Breast epithelium (tissue), 3 donors: ENCODE data around the gene NOSIP.

Source experiments
- CTCF ChIP-seq, 3 donors: fragments of 450-650 bp; IDR thresholded peaks; one replicate each; pipeline ENCODE4 v1.5.1; 2016 to 2017; ENCODE audit warnings: antibody characterized with exemption in 3 of 3, mild to moderate bottlenecking in 3 of 3, moderate library complexity in 3 of 3
- POLR2A ChIP-seq: fragments of 450-650 bp; IDR thresholded peaks from one replicate; pipeline ENCODE4 v1.6.1; 2016; ENCODE audit warnings: antibody characterized with exemption, mild to moderate bottlenecking, moderate library complexity
- POLR2AphosphoS5 ChIP-seq, 3 donors: sonication (generic); formaldehyde crosslinking; IDR thresholded peaks; one replicate each; pipeline ENCODE4 v1.6.1; 2017; ENCODE audit warnings: antibody characterized with exemption in 3 of 3

GRCh38 chr19:49528211-49528771, 52.1 kb downstream of the NOSIP start:
- TF ChIP-seq POLR2A = no peak
- TF ChIP-seq CTCF (IDR thresholded peaks at IDR 0.05) = no peak
- no peak for TF ChIP-seq POLR2AphosphoS5 (IDR thresholded peaks at IDR 0.05)
